H1 (cell line): ENCODE results near the gene SELENOO. TPM values are rescaled to one million over a fixed set of nuclear protein-coding genes. Genes with fewer than 3 reads are reported as not detected.

Experiments used
- CTCF ChIA-PET: fragments of 300-600 bp; sonication (Branson Sonifier 250); formaldehyde crosslinking; loops from one replicate; lab custom pipeline; 2021; ENCODE audit not compliant: partially characterized antibody; lab: Charles Lee
- POLR2A ChIA-PET: fragments of 300-600 bp; sonication (Branson Sonifier 250); formaldehyde crosslinking; loops from one replicate; lab custom pipeline; 2021; ENCODE audit warnings: inconsistent platforms; ENCODE audit not compliant: partially characterized antibody; lab: Charles Lee
- DNase-seq, 2 experiments: peaks; one replicate each; pipeline versions ENCODE4 v3.0.0 to v3.0.0-alpha.2; 2010 to 2022; ENCODE audit warnings: low spot score in 2 of 2, low read depth in 1 of 2, mixed read lengths in 1 of 2
- FAIRE-seq: peaks from 2 replicates; lab custom pipeline; 2011; peaks lifted over from hg19 to GRCh38; lab: Jason Lieb, UNC
- H2AFZ ChIP-seq: 2 replicates; pipeline ENCODE4 v1.8.1; 2012; ENCODE audit warnings: low read length, inconsistent platforms
- H2AK5ac ChIP-seq: 2 replicates; pipeline ENCODE4 v1.6.1; 2013; ENCODE audit warnings: low read depth, low read length
- H2BK120ac ChIP-seq: replicated peaks from 2 replicates; pipeline ENCODE3; 2013; ENCODE audit warnings: low read depth, low read length, inconsistent platforms
- H2BK12ac ChIP-seq: 2 replicates; pipeline ENCODE4 v1.6.1; 2013; ENCODE audit warnings: low read depth, low read length
- H2BK15ac ChIP-seq: 2 replicates; pipeline ENCODE4 v1.6.1; 2013; ENCODE audit warnings: low read length
- H2BK20ac ChIP-seq: 2 replicates; pipeline ENCODE4 v1.6.1; 2013; ENCODE audit warnings: low read length
- H2BK5ac ChIP-seq: 2 replicates; pipeline ENCODE4 v1.6.1; 2013; ENCODE audit warnings: low read depth, low read length
- H3K14ac ChIP-seq: 2 replicates; pipeline ENCODE4 v1.6.1; 2013; ENCODE audit warnings: inconsistent platforms; ENCODE audit not compliant: insufficient read length
- H3K18ac ChIP-seq: 2 replicates; pipeline ENCODE4 v1.6.1; 2013; ENCODE audit warnings: low read length; ENCODE audit errors: extremely low read depth
- H3K23ac ChIP-seq: 2 replicates; pipeline ENCODE4 v1.6.1; 2013; ENCODE audit warnings: inconsistent platforms; ENCODE audit not compliant: insufficient read length
- H3K23me2 ChIP-seq: 2 replicates; pipeline ENCODE4 v1.6.1; 2013; ENCODE audit warnings: low read depth, low read length
- H3K27ac ChIP-seq: 2 replicates; pipeline ENCODE4 v1.6.1; 2011; ENCODE audit warnings: low read depth, low read length, inconsistent platforms
- H3K27me3 ChIP-seq, 4 experiments: replicated peaks in 1 of 4; 1 replicate in 1 of 4; 2 replicates in 3 of 4; pipeline versions ENCODE4 v1.6.1 to v1.8.1; 2011 to 2013; ENCODE audit warnings: low read length in 3 of 4, mild to moderate bottlenecking in 3 of 4, inconsistent platforms in 2 of 4, mixed read lengths in 2 of 4, moderate library complexity in 1 of 4; ENCODE audit not compliant: control insufficient read depth in 3 of 4, insufficient read depth in 3 of 4; ENCODE audit errors: extremely low read depth in 1 of 4
- H3K36me3 ChIP-seq, 4 experiments: 2 replicates each; pipeline versions ENCODE4 v1.6.1 to v1.8.1; 2011 to 2013; ENCODE audit warnings: mild to moderate bottlenecking in 4 of 4, low read length in 3 of 4, moderate library complexity in 2 of 4, control low read depth in 1 of 4, inconsistent platforms in 1 of 4; ENCODE audit not compliant: insufficient read depth in 4 of 4, control insufficient read depth in 2 of 4
- H3K4ac ChIP-seq: replicated peaks from 2 replicates; pipeline ENCODE3; 2013; ENCODE audit warnings: low read length, low read depth, mixed read lengths, inconsistent platforms; ENCODE audit not compliant: insufficient read length
- H3K4me1 ChIP-seq, 4 experiments: replicated peaks in 1 of 4; 1 replicate in 1 of 4; 2 replicates in 3 of 4; pipeline versions ENCODE4 v1.6.1 to v1.8.1; 2011 to 2013; ENCODE audit warnings: low read length in 3 of 4, inconsistent platforms in 2 of 4, mixed read lengths in 1 of 4; ENCODE audit not compliant: insufficient read depth in 4 of 4, control insufficient read depth in 3 of 4
- H3K4me2 ChIP-seq, 2 experiments: 2 replicates each; pipeline versions ENCODE4 v1.6.1 to v1.8.1; 2011 to 2013; ENCODE audit warnings: low read depth in 2 of 2, low read length in 2 of 2, control low read depth in 1 of 2, inconsistent platforms in 1 of 2, mild to moderate bottlenecking in 1 of 2; ENCODE audit not compliant: insufficient read depth in 1 of 2
- H3K4me3 ChIP-seq, 4 experiments: fragments of 200-600, 300-600 bp in 1 of 4; sonication (generic), shearing (Covaris generic), sonication (Bioruptor Twin) in 1 of 4; 2 replicates each; pipeline versions ENCODE4 v1.5.1 to v1.8.1; 2011 to 2016; ENCODE audit warnings: low read length in 4 of 4, low read depth in 3 of 4, control low read depth in 2 of 4, inconsistent platforms in 2 of 4, mild to moderate bottlenecking in 2 of 4, mixed read lengths in 1 of 4, moderate library complexity in 1 of 4; ENCODE audit not compliant: insufficient read depth in 2 of 4; ENCODE audit errors: extremely low read depth in 1 of 4
- H3K56ac ChIP-seq: replicated peaks from 2 replicates; pipeline ENCODE3; 2013; ENCODE audit warnings: low read depth, mild to moderate bottlenecking, mixed read lengths, low read length, inconsistent platforms; ENCODE audit not compliant: insufficient read length
- H3K79me1 ChIP-seq: 2 replicates; pipeline ENCODE4 v1.6.1; 2013; ENCODE audit warnings: low read depth, low read length, control low read depth
- H3K79me2 ChIP-seq, 2 experiments: 2 replicates each; pipeline versions ENCODE4 v1.6.1 to v1.8.1; 2012 to 2013; ENCODE audit warnings: low read length in 2 of 2, mild to moderate bottlenecking in 2 of 2, inconsistent platforms in 1 of 2; ENCODE audit not compliant: insufficient read depth in 2 of 2, control insufficient read depth in 1 of 2
- H3K9ac ChIP-seq, 4 experiments: replicated peaks in 1 of 4; 1 replicate in 1 of 4; 2 replicates in 3 of 4; pipeline versions ENCODE4 v1.6.1 to v1.8.1; 2011 to 2013; ENCODE audit warnings: low read depth in 3 of 4, low read length in 3 of 4, control low read depth in 2 of 4, mild to moderate bottlenecking in 2 of 4, moderate library complexity in 2 of 4, inconsistent platforms in 1 of 4; ENCODE audit errors: extremely low read depth in 1 of 4
- H3K9me3 ChIP-seq, 2 experiments: 2 replicates each; pipeline versions ENCODE4 v1.6.1 to v1.8.1; 2012 to 2013; ENCODE audit warnings: mild to moderate bottlenecking in 2 of 2, moderate library complexity in 2 of 2, control low read depth in 1 of 2, inconsistent platforms in 1 of 2, low read depth in 1 of 2, low read length in 1 of 2, mixed read lengths in 1 of 2; ENCODE audit not compliant: insufficient read depth in 2 of 2
- H4K20me1 ChIP-seq, 2 experiments: replicated peaks in 1 of 2; 2 replicates each; pipeline versions ENCODE3 to v1.8.1; 2011 to 2013; ENCODE audit warnings: inconsistent platforms in 2 of 2, low read length in 2 of 2, mild to moderate bottlenecking in 1 of 2; ENCODE audit not compliant: insufficient read depth in 2 of 2, control insufficient read depth in 1 of 2
- H4K5ac ChIP-seq: 2 replicates; pipeline ENCODE4 v1.6.1; 2013; ENCODE audit warnings: low read length, low read depth, mixed read lengths, inconsistent platforms; ENCODE audit not compliant: insufficient read length
- H4K8ac ChIP-seq: 2 replicates; pipeline ENCODE4 v1.8.0; 2013; ENCODE audit warnings: mild to moderate bottlenecking, moderate library complexity, low read length, inconsistent platforms; ENCODE audit not compliant: insufficient read depth; ENCODE audit errors: extremely low read depth
- H4K91ac ChIP-seq: replicated peaks from 2 replicates; pipeline ENCODE3; 2013; ENCODE audit warnings: low read length, mixed read lengths, inconsistent platforms; ENCODE audit not compliant: insufficient read length
- ASH2L ChIP-seq: fragments of 200-600, 300-600 bp; sonication (generic); IDR thresholded peaks from one replicate; pipeline ENCODE4 v1.7.1; 2017; ENCODE audit warnings: low read length
- BACH1 ChIP-seq: IDR thresholded peaks from 2 replicates; pipeline ENCODE4 v1.6.1; 2012; ENCODE audit warnings: low read length, improper control_type of control experiment
- CHD2 ChIP-seq: IDR thresholded peaks from 2 replicates; pipeline ENCODE4 v1.6.1; 2012; ENCODE audit warnings: low read length, improper control_type of control experiment
- EZH2 ChIP-seq: fragments of 200-600 bp; sonication (generic); IDR thresholded peaks from 2 replicates; pipeline ENCODE4 v1.7.1; 2012; ENCODE audit warnings: low read depth, mild to moderate bottlenecking, moderate library complexity, low read length, inconsistent platforms; ENCODE audit not compliant: severe bottlenecking
- GTF2F1 ChIP-seq: IDR thresholded peaks from 2 replicates; pipeline ENCODE4 v1.6.1; 2012; ENCODE audit warnings: low read depth, low read length, improper control_type of control experiment, borderline replicate concordance
- KDM4A ChIP-seq: IDR thresholded peaks from one replicate; pipeline ENCODE4 v1.7.1; 2012; ENCODE audit warnings: low read depth, mild to moderate bottlenecking, moderate library complexity, low read length, inconsistent platforms; ENCODE audit not compliant: severe bottlenecking
- NRF1 ChIP-seq: IDR thresholded peaks from 2 replicates; pipeline ENCODE4 v1.6.1; 2011; ENCODE audit warnings: mild to moderate bottlenecking, low read depth, low read length, improper control_type of control experiment
- POU5F1 ChIP-seq: IDR thresholded peaks from 2 replicates; pipeline ENCODE4 v1.6.1; 2011; ENCODE audit warnings: low read depth, mild to moderate bottlenecking, low read length, moderate library complexity
- RFX5 ChIP-seq: IDR thresholded peaks from 2 replicates; pipeline ENCODE4 v1.6.1; 2011; ENCODE audit warnings: low read depth, low read length, improper control_type of control experiment, borderline replicate concordance
- RXRA ChIP-seq: IDR thresholded peaks from 2 replicates; pipeline ENCODE4 v1.6.1; 2011; ENCODE audit warnings: low read depth, mild to moderate bottlenecking, low read length, moderate library complexity; ENCODE audit not compliant: insufficient read depth
- SIX5 ChIP-seq: IDR thresholded peaks from 2 replicates; pipeline ENCODE4 v1.6.1; 2011; ENCODE audit warnings: mild to moderate bottlenecking, low read depth, low read length
- TCF12 ChIP-seq: IDR thresholded peaks from 2 replicates; pipeline ENCODE4 v1.6.1; 2011; ENCODE audit warnings: low read depth, mild to moderate bottlenecking, low read length
- WGBS, 2 experiments: shearing (Covaris generic) in 1 of 2; methylation state at CpG; one replicate each; pipeline versions ENCODE4 v1.1.6 to v1.1.7; 2013 to 2015; ENCODE audit warnings: low lambda C conversion rate in 2 of 2, mixed read lengths in 2 of 2, inconsistent platforms in 1 of 2, low coverage in 1 of 2, missing lambda C conversion rate in 1 of 2; ENCODE audit not compliant: insufficient replicate concordance in 2 of 2, insufficient coverage in 1 of 2, insufficient read length in 1 of 2; ENCODE audit errors: extremely low coverage in 1 of 2, missing lambda C conversion rate in 1 of 2; 5-methylcytosine and 5-hydroxymethylcytosine counted together
- polyA plus RNA-seq, 7 experiments: library from polyadenylated mRNA; depleted of rRNA in 3 of 7; stranded (reverse) in 5 of 7; unstranded in 2 of 7; fragments of >200 nt in 5 of 7; fragments of 200-250 nt in 2 of 7; gene quantifications; 1 replicate in 5 of 7; 2 replicates in 1 of 7; 4 replicates in 1 of 7; pipeline versions ENCODE4 v1.2.1 to v1.2.3, GENCODE V29; 2011 to 2013; ENCODE audit warnings: missing spikeins in 2 of 7, mixed read lengths in 2 of 7
- total RNA-seq: library from RNA; stranded (reverse); fragmentation: NEBNext Ultra II Directional; extraction: Animal tissue kit (Norgen Biotek cat#: 25700); gene quantifications from 2 replicates; pipeline ENCODE4 v1.2.1, GENCODE V29; 2021

The SELENOO gene
- total and polyA plus RNA-seq, 2 of the 8 experiments (the other 6 are each of a cell fraction or from before 2014, with no cell fraction given) = 18.6 to 25.1 TPM

- Histone ChIP-seq H3K23me2 (peaks cover 6% of the 10 kb centered on the region; the same call in 1 of the 2 replicates), H2BK5ac (no peak overlapping the region), H3K79me2 (no peaks in the 10 kb centered on the region), H3K4me3 (peak overlapping the region; percentile 35 to 73 (median 48)), H3K4me2 (peak overlapping the region; percentile 77 to 78), H3K27ac (no peak overlapping the region), H3K36me3 (no peaks in the 10 kb centered on the region), H3K9ac (peak overlapping the region in 1 of 4 experiments; percentile 19; a peak in 2 of 7 replicates), H3K56ac (no peak overlapping the region), H2BK15ac (0 out of 2 replicates have a peak overlapping the region, but pooled peaks have one; percentile 61), H2AFZ (no peak overlapping the region; the same call in 1 of the 2 replicates), H4K91ac (peak overlapping the region; percentile 40), H4K5ac (no peak overlapping the region), H2AK5ac (no peak overlapping the region), H3K18ac (no peak overlapping the region; the same call in none of the 2 replicates), H4K20me1 (peaks cover 5 to 10% of the 10 kb centered on the region in 2 experiments), H3K27me3 (peaks cover 1 to 22% (median 18%) of the 10 kb centered on the region in 4 experiments; a peak in 6 of 7 replicates), H3K23ac (no peak overlapping the region), H3K14ac (no peak overlapping the region), H2BK12ac (no peak overlapping the region), H2BK120ac (no peak overlapping the region), H3K4ac (no peak overlapping the region), H2BK20ac (no peak overlapping the region), H4K8ac (peak overlapping the region; percentile 89; the same call in 1 of the 2 replicates), H3K9me3 (no peaks in the 10 kb centered on the region), H3K79me1 (no peaks in the 10 kb centered on the region), H3K4me1 (peaks cover 0 to 20% (median 10%) of the 10 kb centered on the region in 4 experiments; a peak in 6 of 7 replicates)
- CTCF ChIA-PET = interaction anchor here (2.2 to 4.7 kb wide), 3 partner anchors 9 to 81 kb away, joined by 12 to 26 read pairs (median 17); partner anchors contain the start of gene HDAC10
- POLR2A ChIA-PET = interaction anchor here (0.6 to 2.3 kb wide), 5 partner anchors 9 to 60 kb away, joined by 3 to 5 read pairs (median 3); partner anchors contain the start of gene HDAC10
- DNase-seq (peak in 1 of 2 experiments; percentile 72), FAIRE-seq (no peak)
- WGBS, 2 experiments = 3% methylated on average over 56 of the region's 92 CpGs; no CpG with 5 or more reads in 1 of the 2 experiments
- no peak for TF ChIP-seq BACH1
- TF ChIP-seq ASH2L = no peak
- TF ChIP-seq NRF1 = 0 out of 2 replicates have a peak, but pooled peaks have one; percentile 11
- no peak for TF ChIP-seq POU5F1
- peak; percentile 82 for TF ChIP-seq KDM4A
- TF ChIP-seq CHD2 = no peak
- TF ChIP-seq SIX5 = no peak
- TF ChIP-seq TCF12 = no peak
- TF ChIP-seq RFX5 = no peak
- peak; percentile 64 for TF ChIP-seq EZH2
- no peak for TF ChIP-seq RXRA
- TF ChIP-seq GTF2F1 = no peak
Observed at GRCh38 chr22:50260801-50261614, 60.2 kb downstream of the SELENOO start.
